NCI-H510A treated with DMSO at 0.1 percent for 48 hours (cell line): Measurements from ENCODE around the gene CEBPA.

ENCODE experiments used
- DNase-seq: peaks from one replicate; lab custom pipeline; 2025; lab: John Stamatoyannopoulos, UW

The CEBPA gene

DNA sequence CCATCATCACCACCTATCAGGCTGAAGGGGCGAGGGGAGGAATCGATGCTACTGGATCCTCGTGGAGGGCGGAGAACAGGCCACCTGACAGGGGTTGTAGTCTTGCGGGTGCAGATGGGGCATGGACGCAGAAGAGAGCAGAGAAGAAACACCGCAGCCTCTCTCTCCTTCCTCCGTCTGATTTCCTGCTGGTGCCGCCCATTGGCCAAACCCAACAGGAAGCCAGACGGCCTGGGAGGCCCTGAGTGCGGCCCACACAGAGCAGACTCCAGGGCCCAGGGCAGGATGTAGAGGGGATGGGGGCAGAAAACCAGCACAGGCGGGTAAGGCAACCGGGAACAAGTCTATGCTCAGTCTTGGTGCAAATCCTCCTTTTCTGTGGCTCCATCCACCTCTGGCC lies 15.4 kb downstream of the CEBPA start:
- DNase-seq, result no peak

DNA sequence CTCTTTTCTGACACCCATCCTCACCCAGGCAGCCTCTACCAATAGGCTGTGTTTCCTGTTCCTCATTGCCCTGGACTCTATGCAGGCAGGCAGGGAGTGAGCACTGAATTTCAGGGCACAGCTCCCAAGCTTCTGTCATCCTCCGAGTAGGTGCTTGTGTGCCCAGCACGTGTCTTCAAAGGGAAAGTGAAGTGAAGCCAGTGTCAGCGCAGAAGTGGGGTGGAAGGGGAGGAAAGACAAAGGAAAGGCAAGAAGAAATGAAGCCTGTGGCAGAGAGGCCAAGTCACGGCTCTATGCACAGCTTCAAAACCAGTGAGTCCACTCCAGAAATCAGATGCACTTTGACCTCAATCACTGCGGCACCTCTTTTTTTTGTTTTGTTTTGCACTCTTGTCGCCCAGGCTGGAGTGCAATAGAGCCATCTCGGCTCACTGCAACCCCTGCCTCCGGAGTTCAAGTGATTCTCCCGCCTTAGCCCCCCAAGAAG lies 16.9 kb downstream of the CEBPA start:
- DNase-seq, result no peak

DNA sequence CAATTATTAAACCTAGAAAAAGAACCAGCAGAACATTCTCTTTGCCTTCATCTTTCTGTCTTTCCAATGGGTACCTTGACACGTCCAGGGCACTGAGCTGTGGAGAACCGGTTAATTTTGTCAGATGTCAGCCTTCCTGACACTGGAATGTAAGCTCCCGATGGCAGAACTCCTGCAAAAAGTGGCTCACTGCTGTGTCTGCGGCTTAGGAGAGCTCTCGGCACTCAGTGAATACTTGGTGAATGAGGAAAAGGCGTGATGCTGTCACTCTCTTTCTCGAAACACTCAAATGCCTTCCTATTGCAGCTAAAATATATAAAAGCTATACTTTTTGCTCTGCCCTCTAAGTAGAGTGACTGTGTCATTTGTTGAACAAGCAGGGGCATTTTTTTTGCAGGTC lies 17.6 kb downstream of the CEBPA start:
- DNase-seq, result no peak

DNA sequence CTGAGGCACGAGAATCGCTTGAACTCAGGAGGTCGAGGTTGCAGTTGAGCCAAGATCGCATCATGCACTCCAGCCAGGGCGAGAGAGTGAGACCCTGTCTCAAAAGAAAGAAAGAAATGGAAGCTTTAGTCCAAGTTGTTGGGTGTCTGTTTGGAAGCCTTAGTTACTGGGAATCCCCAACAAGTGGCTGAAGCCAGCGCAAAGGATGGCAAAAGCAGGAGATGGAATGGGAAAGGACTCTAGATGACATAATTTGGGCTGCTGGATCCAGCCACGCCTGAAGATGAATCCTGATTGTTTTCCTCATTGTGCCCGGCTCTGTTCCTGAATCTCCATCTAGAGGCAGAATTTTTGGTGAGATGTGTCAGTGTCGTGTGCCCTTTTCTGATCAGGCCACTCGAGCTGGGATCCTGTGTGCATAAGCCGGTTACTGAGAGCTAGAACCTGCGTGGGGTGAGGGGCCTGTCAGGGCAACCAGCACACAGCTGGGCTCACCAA lies 18.1 kb downstream of the CEBPA start:
- DNase-seq, result no peak

DNA sequence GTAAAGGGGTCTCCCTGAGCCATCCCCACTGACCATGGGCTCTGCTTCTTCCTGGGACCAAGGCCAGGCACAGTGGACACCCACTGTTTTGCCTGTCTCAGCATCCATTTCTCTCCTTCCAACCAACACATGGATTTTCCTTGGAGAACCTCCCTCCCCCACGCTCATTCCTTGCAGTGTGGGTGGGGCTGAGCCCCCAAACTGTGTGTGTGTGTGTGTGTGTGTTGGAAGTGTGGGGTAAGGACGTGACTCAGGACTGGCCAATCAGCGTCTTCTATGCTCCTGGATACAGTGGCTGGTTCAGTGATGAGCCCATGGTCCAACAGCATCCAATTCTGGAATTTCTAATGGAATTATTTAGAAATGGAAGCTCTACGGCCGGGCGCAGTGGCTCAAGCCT lies 18.7 kb downstream of the CEBPA start:
- no peak for DNase-seq

DNA sequence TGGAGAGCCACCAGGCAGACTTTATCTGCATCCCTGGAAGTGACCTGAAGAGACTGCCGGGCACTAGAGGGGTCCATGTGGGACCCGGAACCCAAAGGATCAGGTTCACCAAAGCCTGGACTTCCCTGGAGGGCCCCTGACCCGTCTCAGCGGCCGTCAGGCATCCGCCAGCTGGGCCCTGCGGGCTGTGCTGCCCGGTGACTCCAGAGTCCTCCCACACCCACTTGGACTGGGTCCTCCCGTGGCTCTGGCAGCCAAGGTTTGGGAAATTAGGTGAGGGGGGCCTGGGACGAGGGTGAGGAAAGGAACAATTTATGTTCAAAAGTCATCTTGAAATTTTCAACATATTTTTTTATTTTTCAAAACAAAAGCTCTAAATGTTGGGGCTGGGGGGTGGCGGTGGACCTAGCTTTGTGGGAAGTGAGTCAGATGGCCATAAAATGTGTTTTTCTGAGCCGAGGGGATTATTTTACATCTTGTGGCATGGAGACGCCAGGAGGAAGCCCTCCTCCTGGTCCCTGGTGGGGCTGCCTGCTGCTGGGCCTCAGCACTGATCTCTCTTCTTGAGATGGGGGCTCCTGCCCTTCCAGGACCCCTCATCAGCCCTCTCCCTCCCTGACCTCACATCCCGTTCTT lies 20.2 kb downstream of the CEBPA start:
- DNase-seq, result no peak

DNA sequence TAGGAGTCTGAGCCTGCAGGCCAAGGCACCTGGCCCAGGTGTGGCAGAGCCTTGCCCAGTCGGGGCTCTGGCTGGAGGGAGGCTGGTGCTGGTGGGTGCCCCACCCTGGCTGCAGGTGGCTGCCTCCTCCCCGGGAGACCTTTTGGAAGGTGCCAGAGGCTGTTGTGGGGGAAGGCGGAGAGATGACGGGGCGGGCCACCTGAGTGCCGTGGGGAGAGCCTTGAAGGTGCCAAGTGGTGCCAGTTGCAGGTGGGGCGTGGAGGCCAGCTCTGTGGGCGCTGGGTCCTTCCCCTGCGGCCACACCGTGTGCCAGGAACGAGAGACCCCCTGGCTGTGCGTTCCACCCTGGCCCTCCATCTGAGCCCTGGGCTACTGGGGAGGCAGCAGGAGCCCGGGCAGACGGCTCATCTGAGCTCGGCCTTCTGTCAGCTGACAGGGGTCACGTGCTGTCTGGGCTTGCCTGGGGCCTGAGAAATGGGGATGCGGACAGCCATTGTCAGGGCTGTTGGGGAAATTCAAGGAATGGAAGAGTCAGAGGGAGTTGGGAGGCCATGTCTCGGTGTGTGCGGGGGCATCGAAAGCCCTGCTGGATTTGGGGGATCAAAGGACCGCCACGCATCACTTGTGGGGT lies 20.9 kb downstream of the CEBPA start:
- no peak for DNase-seq

DNA sequence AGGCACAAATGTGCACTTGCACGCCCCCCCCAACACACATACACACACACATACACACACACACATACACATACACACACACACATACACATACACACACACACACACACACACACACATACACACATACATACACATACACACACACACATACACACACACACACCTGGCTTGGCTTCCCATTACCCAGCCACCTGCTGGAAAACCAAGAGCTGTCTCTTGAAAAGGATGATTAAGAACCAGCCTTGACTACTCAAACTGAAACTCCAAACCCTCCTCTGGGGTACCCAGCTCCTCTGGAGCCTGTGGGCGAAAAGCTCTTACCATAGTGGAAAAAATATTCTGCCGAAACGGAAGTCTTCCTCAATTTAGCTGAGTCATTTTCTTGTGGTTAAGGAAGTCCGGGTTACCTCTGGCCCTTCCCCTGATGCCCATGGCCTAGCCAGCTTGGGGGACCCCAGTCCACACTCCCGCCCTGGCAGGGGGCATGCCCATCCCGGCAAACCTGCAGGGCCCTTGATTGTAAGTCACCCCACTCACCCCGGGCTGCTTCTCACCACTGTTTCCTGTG lies 21.9 kb downstream of the CEBPA start:
- no peak for DNase-seq

DNA sequence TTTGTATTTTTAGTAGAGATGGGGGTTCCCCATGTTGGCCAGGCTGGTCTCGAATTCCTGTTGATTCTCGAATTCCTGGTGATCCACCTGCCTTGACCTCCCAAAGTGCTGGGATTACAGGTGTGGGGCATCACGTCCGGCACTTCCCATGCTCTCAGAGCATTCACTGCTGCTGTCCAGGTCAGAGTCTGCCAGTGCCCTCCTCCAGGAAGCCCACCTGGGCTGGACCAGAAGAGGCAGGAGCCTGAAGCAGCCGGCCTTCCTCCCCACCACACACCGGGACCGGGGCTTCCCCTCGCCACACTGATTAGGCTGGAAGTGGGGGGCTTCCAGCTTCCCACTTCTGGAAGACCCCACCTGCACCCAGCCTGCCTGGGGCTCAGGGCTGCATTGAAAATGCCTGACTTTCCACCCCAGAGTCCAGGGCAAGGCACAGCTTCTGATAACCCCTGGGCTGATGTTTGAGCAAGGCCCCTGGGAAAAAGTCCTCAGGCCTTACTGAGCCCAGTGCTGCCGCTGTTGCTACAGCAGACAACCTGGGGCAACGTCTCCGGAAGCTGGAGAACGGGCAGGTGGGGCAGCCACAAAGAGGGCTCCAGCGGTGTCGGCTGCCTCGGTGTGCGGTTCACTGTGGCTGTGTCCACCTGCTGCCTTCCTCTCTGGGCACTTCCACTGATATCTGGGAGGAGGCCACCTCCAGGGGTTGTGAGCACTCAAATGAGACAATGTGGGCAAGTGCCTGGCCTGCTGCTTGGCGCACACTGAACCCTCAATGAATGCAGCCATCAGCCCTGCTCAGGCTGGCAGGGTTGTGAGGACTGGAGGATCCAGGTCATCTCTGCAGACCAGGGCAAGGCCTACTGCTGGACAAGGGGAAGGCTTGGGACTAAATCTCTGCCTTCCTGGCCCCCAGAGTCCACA lies 22.6 kb downstream of the CEBPA start:
- no peak for DNase-seq

DNA sequence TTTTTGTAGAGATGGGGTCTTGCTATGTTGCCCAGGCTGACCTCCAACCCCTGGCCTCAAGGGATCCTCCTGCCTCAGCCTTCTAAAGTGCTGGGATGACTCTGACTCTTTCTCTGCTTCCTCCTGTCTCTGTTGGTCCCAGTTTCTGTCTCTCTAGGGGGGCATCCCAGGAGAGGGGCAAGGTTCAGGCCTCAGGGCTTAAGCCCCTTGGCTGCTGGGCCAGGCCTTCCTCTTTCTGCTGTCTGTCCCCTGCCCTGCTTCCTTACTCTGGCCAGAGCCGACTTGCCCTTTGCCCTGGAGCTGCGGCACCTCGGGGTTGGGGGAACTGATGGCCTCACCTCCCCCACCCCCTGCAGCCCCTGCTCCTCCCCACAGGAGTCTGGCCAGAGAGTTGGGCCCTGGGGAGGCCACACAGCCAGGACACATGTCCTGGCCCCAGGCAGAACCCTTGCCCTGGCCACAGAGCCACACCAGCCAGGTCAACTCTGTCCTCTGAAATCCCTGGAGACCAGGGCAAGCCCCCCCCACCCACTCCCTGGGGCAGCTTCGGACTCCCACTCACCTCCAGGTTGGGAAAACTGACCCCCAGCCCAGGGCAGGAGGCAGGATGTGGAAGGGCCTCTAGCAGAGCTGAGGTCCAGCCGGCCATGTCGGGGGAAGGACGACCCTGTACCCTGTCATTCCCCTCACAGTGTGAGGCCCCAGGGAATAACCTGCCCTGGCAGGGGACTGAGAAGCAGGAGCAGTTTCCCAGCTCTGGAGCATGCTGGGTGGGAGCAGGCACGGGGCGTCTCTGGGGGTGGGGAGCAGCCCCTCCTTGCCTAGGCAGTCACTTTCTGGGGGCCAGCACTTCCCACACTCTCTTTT lies 23.7 kb downstream of the CEBPA start:
- DNase-seq, result no peak

DNA sequence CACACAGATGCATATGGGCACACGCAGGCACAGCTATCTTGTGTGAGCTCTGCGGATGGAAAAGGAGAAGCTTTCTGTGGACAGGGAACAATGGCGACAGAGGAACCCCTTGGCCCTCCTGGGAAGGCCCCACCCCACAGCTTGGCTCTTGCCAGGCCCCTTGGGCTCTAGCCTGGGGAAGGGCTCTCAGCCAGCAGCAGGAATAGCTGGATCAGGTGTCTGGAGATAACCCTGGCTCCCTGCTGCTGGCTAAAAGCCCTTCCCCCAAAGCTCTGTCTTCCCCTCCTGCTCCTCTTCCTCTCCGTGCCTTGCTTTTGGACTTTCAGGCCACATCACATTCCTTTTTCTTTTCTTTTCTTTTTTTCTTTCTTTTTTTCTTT lies 24.3 kb downstream of the CEBPA start:
- DNase-seq, result no peak

DNA sequence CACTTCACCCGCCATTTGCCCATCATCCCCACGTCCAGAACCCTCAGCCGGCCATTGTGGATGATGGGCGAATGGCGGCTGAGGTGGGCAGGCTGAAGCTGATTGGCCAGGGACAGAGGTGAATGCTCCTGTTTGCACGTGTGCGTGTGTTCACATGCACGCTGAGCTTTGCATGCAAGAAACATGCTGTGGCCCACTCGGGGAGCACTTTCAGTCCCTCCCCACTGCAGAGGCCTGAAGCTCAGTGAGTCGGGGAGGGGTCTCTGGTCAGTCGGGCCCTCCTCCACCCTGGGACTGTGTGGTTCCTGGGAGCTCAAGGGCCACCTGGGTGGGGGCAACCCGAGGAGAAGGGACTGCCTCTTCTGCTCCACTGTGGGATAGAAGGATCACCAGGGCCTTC lies 24.9 kb downstream of the CEBPA start:
- no peak for DNase-seq

DNA sequence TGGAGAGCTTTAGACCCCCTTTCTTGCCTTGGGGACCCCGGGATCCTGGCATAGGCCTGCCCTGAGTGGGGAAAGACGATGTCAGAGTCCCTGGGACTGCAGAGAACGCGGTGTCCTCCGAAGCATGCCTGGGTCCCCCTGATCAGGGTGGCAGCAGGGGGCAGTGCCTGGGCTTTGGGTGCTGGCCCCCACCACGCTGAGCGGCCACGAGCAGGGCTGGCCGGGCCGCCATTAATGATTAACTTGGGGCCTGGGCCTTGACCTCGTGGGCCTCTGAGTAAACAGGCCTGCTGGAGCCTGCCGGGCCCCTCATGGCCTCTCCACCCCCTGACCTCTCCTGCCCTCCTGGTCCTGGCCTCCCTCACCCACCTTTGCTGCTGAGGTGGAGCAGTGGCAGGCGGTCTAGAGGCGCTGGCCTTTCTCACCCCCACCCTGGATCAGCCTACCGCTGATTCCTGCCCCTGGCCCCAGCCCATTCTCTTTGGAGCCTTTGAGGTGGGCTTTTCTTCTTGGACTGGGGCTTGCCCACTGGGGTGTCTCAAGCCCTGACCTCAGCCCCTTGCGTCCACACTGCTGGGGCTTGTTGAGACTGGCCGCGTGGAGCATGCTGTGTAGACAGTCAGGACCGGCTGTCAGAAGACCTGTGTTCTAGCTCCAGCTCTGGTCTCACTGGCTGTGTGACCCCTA lies 26.3 kb downstream of the CEBPA start:
- DNase-seq, result no peak

DNA sequence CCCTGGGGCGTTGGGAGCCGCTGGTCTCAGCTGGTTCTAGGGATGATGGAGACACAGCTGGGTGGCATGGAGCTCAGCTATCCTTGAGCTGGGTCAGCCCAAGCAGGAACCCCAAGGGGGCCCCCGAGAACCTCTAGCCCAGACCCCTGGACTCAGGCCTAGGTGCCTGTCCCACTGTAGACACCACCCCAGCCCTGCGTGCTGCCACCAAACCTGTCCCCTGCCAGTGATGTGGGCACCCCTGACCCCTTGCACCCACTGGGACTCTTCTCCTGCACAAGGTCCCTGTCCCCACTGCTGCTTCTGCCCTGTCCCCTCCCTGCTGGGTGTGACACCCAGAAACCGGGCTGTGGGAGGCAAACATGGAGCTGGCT lies 26.8 kb downstream of the CEBPA start:
- no peak for DNase-seq

DNA sequence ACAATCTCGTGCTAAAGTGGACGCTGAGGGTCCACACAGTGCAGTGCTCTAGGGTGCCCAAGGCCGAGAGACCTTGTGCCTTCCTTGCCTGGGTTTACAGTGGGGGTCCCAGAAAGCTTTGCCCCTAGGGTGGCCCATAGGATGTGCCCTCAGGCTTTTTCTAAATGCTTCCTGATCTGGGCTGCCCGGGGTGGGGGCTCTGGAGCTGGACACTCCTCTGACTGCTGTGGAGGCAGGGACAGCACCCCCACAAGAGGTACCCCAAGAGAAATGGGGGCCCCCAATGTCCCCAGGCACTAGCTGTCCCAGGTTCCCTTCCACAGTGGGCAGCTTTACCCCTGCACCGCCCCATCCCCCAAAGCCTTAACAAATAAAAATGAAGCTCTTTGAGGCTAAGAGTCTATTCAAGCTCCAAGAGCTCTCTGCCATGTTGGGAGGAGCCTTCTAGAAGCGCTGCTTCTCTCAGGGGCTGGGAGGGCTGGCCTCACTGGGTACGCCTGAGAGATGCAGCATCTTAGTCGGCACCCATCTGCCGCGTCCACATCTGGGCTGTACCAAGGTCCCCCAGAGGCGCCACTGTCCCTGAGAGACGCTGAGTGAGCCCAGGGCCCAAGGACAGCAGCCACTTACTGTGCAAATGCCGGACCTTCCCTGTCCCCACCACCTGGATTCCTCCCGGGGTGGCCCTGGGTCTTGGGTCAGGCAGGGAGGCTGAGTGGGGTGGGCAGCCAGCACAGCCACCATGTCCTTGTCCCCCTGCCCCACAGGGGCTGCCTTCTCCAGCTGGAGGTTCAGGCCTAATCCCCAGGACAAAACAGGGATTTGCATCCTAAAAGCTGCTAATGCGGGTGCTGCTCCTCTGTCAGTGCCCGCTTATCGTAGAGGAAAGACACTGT lies 27.4 kb downstream of the CEBPA start:
- DNase-seq, result no peak

DNA sequence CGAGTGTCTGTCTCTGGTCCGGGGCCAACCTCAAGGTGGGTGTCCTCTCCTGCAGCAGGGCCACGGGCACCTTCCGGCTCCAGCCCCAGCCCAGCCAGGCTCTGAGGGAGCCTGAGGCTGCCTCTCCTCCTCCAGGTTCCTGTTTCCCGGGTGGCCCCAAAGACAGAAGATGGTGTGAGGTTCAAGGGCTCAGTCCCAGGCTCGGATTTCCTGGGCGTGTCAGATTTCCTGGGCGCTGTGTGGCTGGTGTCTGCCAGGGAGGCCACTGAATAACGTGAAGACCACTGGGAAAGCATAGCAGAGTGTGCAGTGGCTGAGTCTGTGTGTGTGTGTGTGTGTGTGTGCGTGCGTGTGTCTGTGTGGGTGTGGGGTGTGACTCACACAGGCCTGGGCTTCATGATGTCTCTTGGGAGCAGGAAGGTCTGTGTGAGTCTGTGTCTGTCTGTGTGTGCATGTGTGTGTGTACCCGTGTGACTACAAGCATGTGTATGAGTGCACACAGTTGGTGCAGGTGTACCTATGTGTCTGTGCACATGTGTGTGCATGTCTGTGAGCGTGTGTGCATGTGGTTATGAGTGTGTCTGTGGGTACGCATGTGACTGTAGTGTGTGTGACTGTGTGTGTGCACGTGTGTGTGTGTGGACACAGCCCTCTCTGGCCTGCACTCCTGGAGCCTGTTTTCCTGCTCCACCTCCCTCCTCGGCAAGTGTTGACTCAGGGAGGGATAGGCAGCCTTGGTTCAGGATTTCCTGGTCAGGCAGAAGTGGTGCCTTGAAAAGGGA lies 28.3 kb downstream of the CEBPA start:
- DNase-seq, result no peak

DNA sequence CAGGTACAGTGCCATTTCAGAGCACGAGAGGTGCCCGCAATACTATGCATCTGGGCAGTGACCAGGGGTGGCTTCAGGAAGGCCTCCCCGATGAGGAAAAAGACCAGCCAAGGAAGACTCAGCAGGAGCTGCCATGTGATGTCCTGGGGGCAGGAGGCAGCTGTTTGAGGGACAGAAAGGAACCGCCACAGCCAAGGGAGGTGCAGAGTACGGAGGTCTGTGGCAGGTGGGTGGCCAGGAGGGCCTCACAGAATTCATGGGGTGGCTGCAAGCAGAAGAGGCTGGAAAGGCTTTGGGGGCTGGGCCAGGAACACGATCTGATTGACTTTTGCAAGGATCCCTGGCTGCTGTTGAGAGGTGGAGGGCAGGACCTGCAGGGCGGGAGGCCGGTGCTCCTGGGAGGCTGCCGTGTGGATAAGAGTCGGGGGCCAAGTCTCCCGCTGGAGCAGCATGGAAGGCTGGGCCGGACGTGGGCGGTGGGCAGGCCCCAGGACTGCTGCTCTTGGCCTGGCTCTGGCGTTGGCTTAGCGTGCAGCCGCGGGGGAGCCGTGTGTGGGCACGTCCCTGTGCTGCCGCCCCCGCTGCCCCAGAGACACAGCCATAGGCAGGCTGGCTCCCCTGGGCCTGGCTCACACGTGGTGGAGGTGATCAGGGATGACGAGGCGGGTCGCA lies 29.1 kb downstream of the CEBPA start:
- DNase-seq, result no peak

DNA sequence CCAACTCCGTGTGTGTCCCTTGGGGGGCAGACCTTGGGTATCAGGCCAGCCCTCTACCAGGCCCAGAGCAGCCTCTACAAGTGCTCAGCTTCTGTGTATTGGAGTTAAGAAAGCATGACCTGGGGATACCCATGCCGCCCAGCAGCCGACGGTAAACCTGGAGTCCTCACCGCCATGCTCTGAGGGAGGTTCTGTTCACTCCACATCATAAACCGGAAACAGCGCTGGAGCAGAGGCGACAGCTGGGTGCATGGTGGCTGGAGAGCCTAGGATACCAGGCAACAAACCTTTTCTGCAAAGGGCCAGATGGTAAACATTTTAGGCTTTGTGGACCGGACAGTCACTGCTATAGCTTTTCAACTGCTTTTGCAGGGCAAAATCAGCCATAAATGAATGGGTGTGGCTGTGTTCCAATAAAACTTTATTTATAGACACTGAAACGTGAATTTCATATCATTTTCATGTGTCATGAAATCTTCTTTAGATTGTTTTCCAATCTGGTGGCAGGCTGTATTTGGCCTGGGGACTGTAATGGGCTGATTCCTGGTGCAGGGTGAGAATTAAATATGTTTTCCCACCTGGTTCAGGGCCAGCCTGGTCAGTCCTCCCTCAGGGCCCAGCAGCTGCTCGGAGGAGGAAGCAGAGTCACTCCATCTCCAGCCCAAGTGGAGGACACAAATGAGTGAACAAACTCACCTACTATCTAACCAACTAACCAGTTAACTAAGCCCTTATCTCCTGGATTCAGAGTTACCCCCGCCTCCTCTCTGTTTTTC lies 30.9 kb downstream of the CEBPA start:
- no peak for DNase-seq
